Peyer's patch (tissue), 4 donors: ENCODE measurements around the gene PRKCA. TPM values are rescaled to one million over a fixed set of nuclear protein-coding genes. Genes with fewer than 3 reads are reported as not detected.

Experiments
- DNase-seq, 3 donors: peaks; one replicate each; pipeline ENCODE4 v3.0.0-alpha.2; 2017 to 2019
- H3K27ac ChIP-seq, 4 donors: fragments of 200-600 bp; sonication (generic); one replicate each; pipeline ENCODE4 v1.5.1; 2016 to 2019
- H3K27me3 ChIP-seq, 2 donors: fragments of 200-600 bp; sonication (generic); one replicate each; pipeline ENCODE4 v1.5.1; 2019
- H3K36me3 ChIP-seq, 3 donors: fragments of 200-600 bp; sonication (generic); one replicate each; pipeline ENCODE4 v1.5.1; 2016 to 2019
- H3K4me1 ChIP-seq, 4 donors: fragments of 200-600 bp; sonication (generic); one replicate each; pipeline ENCODE4 v1.5.1; 2016 to 2019
- H3K4me3 ChIP-seq, 4 donors: fragments of 200-600 bp; sonication (generic); 1 replicate in 3 of 4; 2 replicates in 1 of 4; pipeline ENCODE4 v1.5.1; 2016 to 2019; ENCODE audit warnings: mild to moderate bottlenecking in 1 of 4
- H3K9me3 ChIP-seq, 4 donors: fragments of 200-600 bp; sonication (generic); one replicate each; pipeline ENCODE4 v1.5.1; 2016 to 2019; ENCODE audit warnings: mild to moderate bottlenecking in 1 of 4
- POLR2A ChIP-seq, 2 donors: fragments of 450-650 bp; IDR thresholded peaks; one replicate each; pipeline ENCODE4 v1.5.1; 2017; ENCODE audit warnings: antibody characterized with exemption in 2 of 2, mild to moderate bottlenecking in 2 of 2, moderate library complexity in 2 of 2
- total RNA-seq, 4 donors: library from RNA; depleted of rRNA; stranded (reverse); fragments of >200 nt; gene quantifications; one replicate each; pipeline ENCODE4 v1.1.0, GENCODE V29; 2016
- TF ChIP-seq, protein P1 (sequence below), 6 experiments: fragments of 450-650 bp in 4 of 6; fragments of 200-600 bp in 2 of 6; sonication (generic) in 1 of 6; IDR thresholded peaks; one replicate each; pipeline ENCODE4 v1.5.1; 2017 to 2019; ENCODE audit warnings: antibody characterized with exemption in 6 of 6, mild to moderate bottlenecking in 3 of 6, moderate library complexity in 1 of 6

The PRKCA gene
- total RNA-seq, 4 donors from 2014 or later: 32.2 to 47.0 (median 43.5) TPM

DNA sequence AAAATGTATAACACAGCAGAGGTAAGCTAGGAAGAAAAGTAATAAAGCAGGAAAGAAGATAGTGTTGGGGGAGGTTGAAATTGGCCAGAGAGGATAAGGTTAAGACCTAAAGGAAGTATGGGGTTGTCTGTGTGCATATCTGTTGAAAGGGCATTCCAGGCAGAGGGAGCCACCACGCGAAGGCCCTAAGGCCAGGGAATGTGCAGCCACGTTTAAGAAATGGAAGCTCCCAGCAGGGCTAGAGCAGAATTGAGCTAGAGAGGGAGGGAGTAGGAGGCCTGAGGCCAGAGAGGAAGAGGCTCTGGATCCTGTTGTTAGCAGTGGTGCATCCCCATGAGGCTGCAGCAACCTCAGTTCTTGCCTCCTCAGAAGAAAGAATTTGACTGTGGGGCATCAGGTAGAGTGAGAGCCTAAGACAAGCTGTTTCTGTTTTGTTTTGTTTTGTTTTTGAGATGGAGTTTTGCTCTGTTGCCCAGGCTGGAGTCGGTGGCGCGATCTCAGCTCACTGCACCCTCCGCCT lies 473.5 kb downstream of the PRKCA start:
- H3K27me3 ChIP-seq: no peaks in the 10 kb centered on the region
- H3K27ac ChIP-seq: no peak overlapping the region
- no peak for TF ChIP-seq POLR2A (IDR thresholded peaks at IDR 0.05)
- H3K4me1 ChIP-seq: no peaks in the 10 kb centered on the region
- no peak overlapping the region for H3K4me3 ChIP-seq
- H3K36me3 ChIP-seq: peaks cover 0 to 10% (median 0%) of the 10 kb centered on the region in 3 donors
- no peak for DNase-seq
- no peaks in the 10 kb centered on the region for H3K9me3 ChIP-seq

DNA sequence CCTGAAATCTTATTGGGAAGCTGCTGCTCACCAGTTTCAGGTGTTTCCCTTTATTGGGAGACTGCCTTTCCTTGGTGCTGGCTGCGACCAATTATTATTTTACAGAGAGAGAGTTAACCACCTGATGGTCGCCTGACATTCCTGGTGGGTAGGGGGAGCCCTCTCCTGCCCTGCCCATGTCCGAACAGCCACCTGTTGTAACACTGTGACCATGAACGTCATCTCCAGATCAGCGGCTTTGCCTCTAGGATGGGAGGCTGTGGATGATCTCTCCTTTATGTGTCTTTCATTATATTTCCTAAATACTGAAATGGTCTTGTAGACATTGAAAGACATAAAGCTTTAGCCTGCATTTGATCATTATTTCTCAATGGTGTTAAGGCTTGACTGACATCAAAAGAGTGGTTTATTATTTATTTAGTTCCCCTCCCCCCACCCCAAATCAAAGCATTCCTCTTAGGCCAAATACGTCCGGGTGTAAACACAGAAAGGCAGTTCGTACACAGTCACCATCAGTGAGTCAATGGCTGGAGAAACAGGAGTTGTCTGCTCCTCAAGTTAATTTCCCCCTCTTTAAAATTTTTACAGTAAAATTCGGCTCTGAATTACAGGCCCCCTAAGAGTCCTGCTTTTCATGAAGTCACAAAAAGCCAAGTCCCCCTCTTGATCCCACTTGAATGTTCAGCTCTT lies 474.7 kb downstream of the PRKCA start:
- TF ChIP-seq POLR2A (IDR thresholded peaks at IDR 0.05): no peak
- TF ChIP-seq, protein P1, sequence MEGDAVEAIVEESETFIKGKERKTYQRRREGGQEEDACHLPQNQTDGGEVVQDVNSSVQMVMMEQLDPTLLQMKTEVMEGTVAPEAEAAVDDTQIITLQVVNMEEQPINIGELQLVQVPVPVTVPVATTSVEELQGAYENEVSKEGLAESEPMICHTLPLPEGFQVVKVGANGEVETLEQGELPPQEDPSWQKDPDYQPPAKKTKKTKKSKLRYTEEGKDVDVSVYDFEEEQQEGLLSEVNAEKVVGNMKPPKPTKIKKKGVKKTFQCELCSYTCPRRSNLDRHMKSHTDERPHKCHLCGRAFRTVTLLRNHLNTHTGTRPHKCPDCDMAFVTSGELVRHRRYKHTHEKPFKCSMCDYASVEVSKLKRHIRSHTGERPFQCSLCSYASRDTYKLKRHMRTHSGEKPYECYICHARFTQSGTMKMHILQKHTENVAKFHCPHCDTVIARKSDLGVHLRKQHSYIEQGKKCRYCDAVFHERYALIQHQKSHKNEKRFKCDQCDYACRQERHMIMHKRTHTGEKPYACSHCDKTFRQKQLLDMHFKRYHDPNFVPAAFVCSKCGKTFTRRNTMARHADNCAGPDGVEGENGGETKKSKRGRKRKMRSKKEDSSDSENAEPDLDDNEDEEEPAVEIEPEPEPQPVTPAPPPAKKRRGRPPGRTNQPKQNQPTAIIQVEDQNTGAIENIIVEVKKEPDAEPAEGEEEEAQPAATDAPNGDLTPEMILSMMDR (IDR thresholded peaks at IDR 0.05): no peak
- Histone ChIP-seq H3K4me3 (no peak overlapping the region), H3K27ac (no peak overlapping the region), H3K27me3 (no peaks in the 10 kb centered on the region), H3K9me3 (no peaks in the 10 kb centered on the region), H3K4me1 (no peaks in the 10 kb centered on the region), H3K36me3 (peaks cover 0 to 10% (median 0%) of the 10 kb centered on the region in 3 donors)
- DNase-seq: no peak

- Histone ChIP-seq H3K27me3 (no peaks in the 10 kb centered on the region), H3K27ac (no peak overlapping the region), H3K9me3 (no peaks in the 10 kb centered on the region), H3K4me1 (no peaks in the 10 kb centered on the region), H3K36me3 (peaks cover 0 to 10% (median 0%) of the 10 kb centered on the region in 3 donors), H3K4me3 (no peak overlapping the region)
- no peak for DNase-seq
- no peak for TF ChIP-seq POLR2A (IDR thresholded peaks at IDR 0.05)
- TF ChIP-seq, protein P1 (IDR thresholded peaks at IDR 0.05): no peak
These were observed 475.3 kb downstream of the PRKCA start for GRCh38 chr17:66777689-66778225.

DNA sequence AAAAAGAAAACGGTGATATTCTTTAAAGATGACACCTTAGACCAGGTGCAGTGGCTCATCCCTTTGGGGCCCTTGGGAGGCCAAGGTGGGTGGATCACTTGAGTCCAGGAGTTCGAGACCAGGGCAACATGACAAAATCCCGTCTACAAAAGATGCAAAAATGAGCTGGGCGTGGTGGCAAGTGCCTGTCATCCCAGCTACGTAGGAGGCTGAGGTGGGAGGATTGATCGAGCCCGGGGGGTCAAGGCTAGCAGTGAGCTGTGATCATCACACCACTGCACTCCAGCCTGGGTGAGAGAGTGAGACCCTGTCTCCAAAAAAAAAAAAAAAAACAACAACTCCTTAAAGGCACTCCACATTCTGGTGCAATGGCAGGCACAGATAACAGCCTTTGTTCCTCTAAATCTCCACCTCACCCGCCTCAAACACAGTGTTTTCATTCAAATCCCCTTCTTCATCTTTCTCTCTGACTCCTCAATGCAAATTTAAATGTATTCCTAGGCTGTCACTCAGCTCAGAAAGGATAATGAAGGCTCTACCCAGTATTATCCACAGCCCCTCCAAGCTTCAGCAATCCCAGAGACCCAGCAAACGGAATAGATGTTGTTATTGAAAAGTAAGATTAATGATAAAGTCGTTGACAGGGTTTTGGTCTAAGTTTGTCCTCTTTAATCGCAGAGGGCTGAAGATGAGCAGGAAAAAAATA lies 476.3 kb downstream of the PRKCA start:
- H3K27me3 ChIP-seq: no peaks in the 10 kb centered on the region
- no peak for TF ChIP-seq POLR2A (IDR thresholded peaks at IDR 0.05)
- TF ChIP-seq, protein P1 (IDR thresholded peaks at IDR 0.05): no peak
- no peak for DNase-seq
- H3K4me1 ChIP-seq: no peaks in the 10 kb centered on the region
- H3K9me3 ChIP-seq: no peaks in the 10 kb centered on the region
- H3K4me3 ChIP-seq: no peak overlapping the region
- no peak overlapping the region for H3K27ac ChIP-seq
- H3K36me3 ChIP-seq: peaks cover 0 to 10% (median 0%) of the 10 kb centered on the region in 3 donors

DNA sequence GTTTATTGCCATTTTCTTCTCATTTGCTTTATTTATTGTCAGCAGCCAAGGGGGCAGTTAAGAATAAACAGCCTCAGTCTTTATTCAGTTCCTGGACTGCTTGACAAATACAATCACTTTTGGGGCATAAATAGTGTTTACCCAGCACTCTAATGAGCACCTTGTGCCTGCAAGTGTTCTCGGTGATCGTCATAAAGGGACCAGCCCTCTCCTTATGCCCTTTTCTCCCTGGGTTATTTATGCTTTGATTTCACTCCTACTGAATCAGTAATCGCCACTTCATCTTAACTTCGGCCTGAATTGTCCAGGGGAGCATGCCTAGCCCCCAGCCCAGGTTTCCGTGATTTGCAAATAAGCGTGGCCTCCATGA lies 476.8 kb downstream of the PRKCA start:
- no peak for TF ChIP-seq POLR2A (IDR thresholded peaks at IDR 0.05)
- TF ChIP-seq, protein P1 (IDR thresholded peaks at IDR 0.05): no peak
- no peaks in the 10 kb centered on the region for H3K27me3 ChIP-seq
- H3K36me3 ChIP-seq: peaks cover 0 to 10% (median 0%) of the 10 kb centered on the region in 3 donors
- no peak for DNase-seq
- no peaks in the 10 kb centered on the region for H3K9me3 ChIP-seq
- H3K27ac ChIP-seq: no peak overlapping the region
- H3K4me1 ChIP-seq: no peaks in the 10 kb centered on the region
- H3K4me3 ChIP-seq: no peak overlapping the region

DNA sequence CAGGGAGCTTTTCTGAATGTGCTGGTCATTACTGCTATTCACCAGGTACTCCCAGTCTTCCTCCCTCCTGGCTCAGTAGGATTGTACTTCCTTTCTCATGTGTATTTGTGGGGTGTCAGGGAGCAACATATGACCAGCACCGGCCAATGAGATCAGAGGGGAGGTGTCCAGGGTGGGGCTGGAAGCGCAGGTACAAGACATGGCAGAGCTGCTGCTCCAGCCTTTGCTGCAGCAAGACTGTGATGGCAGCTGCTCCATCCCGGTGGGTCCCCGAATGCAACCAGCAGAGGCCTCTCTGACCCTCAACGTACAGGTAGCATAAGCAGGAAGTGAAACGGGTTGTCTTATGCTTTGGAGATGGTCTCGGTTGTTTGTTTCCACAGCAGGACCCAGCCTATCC lies 478.7 kb downstream of the PRKCA start:
- Histone ChIP-seq H3K4me1 (no peaks in the 10 kb centered on the region), H3K27ac (no peak overlapping the region), H3K9me3 (no peaks in the 10 kb centered on the region), H3K4me3 (no peak overlapping the region), H3K36me3 (no peaks in the 10 kb centered on the region), H3K27me3 (no peaks in the 10 kb centered on the region)
- no peak for DNase-seq
- TF ChIP-seq, protein P1 (IDR thresholded peaks at IDR 0.05): no peak
- TF ChIP-seq POLR2A (IDR thresholded peaks at IDR 0.05): no peak
